HCT116 (cell line): ENCODE data around the gene UNC5C. TPM values are rescaled to one million over a fixed set of nuclear protein-coding genes. Genes with fewer than 3 reads are reported as not detected.

Source experiments
- ATAC-seq: fragments of 200-7000 bp; cut with Tn5 transposase; 2 replicates; pipeline ENCODE4 v1.9.1; 2020; ENCODE audit warnings: mild to moderate bottlenecking, moderate library complexity
- BruUV-seq: library from RNA; stranded (reverse); fragments of 400-500 nt; replicated peaks from 2 replicates; lab custom pipeline; 2021; lab: Mats Ljungman, UMichigan
- CTCF ChIA-PET: fragments of 300-600 bp; sonication (Branson Sonifier 250); formaldehyde crosslinking; loops from one replicate; lab custom pipeline; 2021; ENCODE audit warnings: antibody characterized with exemption; lab: Charles Lee
- POLR2A ChIA-PET: fragments of 300-600, 350-600 bp; sonication (Branson Sonifier 250); formaldehyde crosslinking; loops from one replicate; lab custom pipeline; 2021; ENCODE audit warnings: antibody characterized with exemption; lab: Charles Lee
- RAD21 ChIA-PET, 2 experiments: fragments of 300-600 bp; sonication (Branson Sonifier 250); formaldehyde crosslinking; loops; one replicate each; lab custom pipeline; 2023; ENCODE audit warnings: low total read pairs in 2 of 2; ENCODE audit not compliant: uncharacterized antibody in 2 of 2, unreplicated experiment in 2 of 2, low non-redundant PET in 1 of 2; lab: Charles Lee
- DNase-seq: peaks from one replicate; pipeline ENCODE4 v3.0.0-alpha.2; 2010; ENCODE audit warnings: low read depth, low spot score
- H2AFZ ChIP-seq: fragments of 200-600 bp; shearing (Covaris generic), sonication (generic); 2 replicates; pipeline ENCODE4 v1.6.1; 2017; ENCODE audit warnings: low read depth, mixed run types, mixed read lengths, antibody characterized with exemption, low read length; ENCODE audit not compliant: poor library complexity, severe bottlenecking
- H3K27ac ChIP-seq: 2 replicates; pipeline ENCODE4 v1.5.1; 2012; ENCODE audit warnings: low read depth, low read length
- H3K27me3 ChIP-seq: fragments of 200-600 bp; sonication (generic); 2 replicates; pipeline ENCODE4 v1.6.1; 2016; ENCODE audit warnings: mixed run types, low read length, mixed read lengths; ENCODE audit not compliant: insufficient read depth
- H3K36me3 ChIP-seq, 2 experiments: fragments of 200-500 bp in 1 of 2; fragments of 200-600 bp in 1 of 2; sonication (Bioruptor generic) in 1 of 2; sonication (generic) in 1 of 2; 2 replicates each; pipeline versions ENCODE4 v1.5.1 to v1.6.1; 2014 to 2016; ENCODE audit warnings: low read length in 2 of 2, inconsistent platforms in 1 of 2, mixed read lengths in 1 of 2, mixed run types in 1 of 2; ENCODE audit not compliant: insufficient read depth in 2 of 2, control insufficient read depth in 1 of 2
- H3K4me1 ChIP-seq, 2 experiments: fragments of 200-600 bp in 1 of 2; sonication (generic) in 1 of 2; 2 replicates each; pipeline versions ENCODE4 v1.5.1 to v1.6.1; 2012 to 2017; ENCODE audit warnings: low read length in 2 of 2, inconsistent platforms in 1 of 2, mild to moderate bottlenecking in 1 of 2, mixed read lengths in 1 of 2, mixed run types in 1 of 2, moderate library complexity in 1 of 2; ENCODE audit not compliant: insufficient read depth in 2 of 2, control insufficient read depth in 1 of 2
- H3K4me2 ChIP-seq: fragments of 200-600 bp; sonication (generic); 2 replicates; pipeline ENCODE4 v1.6.1; 2017; ENCODE audit warnings: mixed run types, low read length, mixed read lengths
- H3K4me3 ChIP-seq, 2 experiments: fragments of 200-600 bp in 1 of 2; sonication (generic) in 1 of 2; replicated peaks in 1 of 2; 2 replicates each; pipeline ENCODE4 v1.5.1; 2011 to 2016; ENCODE audit warnings: low read length in 2 of 2, control low read depth in 1 of 2, low read depth in 1 of 2, mild to moderate bottlenecking in 1 of 2, mixed read lengths in 1 of 2, mixed run types in 1 of 2
- H3K79me2 ChIP-seq: fragments of 200-600 bp; sonication (generic); 2 replicates; pipeline ENCODE4 v1.6.1; 2017; ENCODE audit warnings: mild to moderate bottlenecking, mixed run types, low read length, moderate library complexity, mixed read lengths; ENCODE audit not compliant: insufficient read depth
- H3K9ac ChIP-seq: fragments of 200-600 bp; sonication (generic); 2 replicates; pipeline ENCODE4 v1.6.1; 2016; ENCODE audit warnings: low read length, mixed read lengths
- H3K9me2 ChIP-seq: fragments of 200-600 bp; sonication (generic), shearing (Covaris generic); 2 replicates; pipeline ENCODE4 v1.6.1; 2017; ENCODE audit warnings: mixed run types, mild to moderate bottlenecking, moderate library complexity; ENCODE audit not compliant: insufficient read depth
- H3K9me3 ChIP-seq, 2 experiments: fragments of 200-500 bp in 1 of 2; fragments of 200-600 bp in 1 of 2; sonication (Bioruptor generic) in 1 of 2; sonication (generic) in 1 of 2; 2 replicates each; pipeline ENCODE4 v1.6.1; 2014 to 2017; ENCODE audit warnings: low read length in 2 of 2, mixed read lengths in 2 of 2, inconsistent platforms in 1 of 2, low read depth in 1 of 2, mild to moderate bottlenecking in 1 of 2, mixed run types in 1 of 2, moderate library complexity in 1 of 2; ENCODE audit not compliant: control insufficient read depth in 1 of 2, insufficient read depth in 1 of 2
- H4K20me1 ChIP-seq: fragments of 200-600 bp; sonication (generic), shearing (Covaris generic); 2 replicates; pipeline ENCODE4 v1.6.1; 2017; ENCODE audit warnings: mixed run types, mild to moderate bottlenecking, moderate library complexity; ENCODE audit not compliant: insufficient read depth
- ATF3 ChIP-seq: IDR thresholded peaks from 2 replicates; pipeline ENCODE4 v1.6.1; 2012
- CBX3 ChIP-seq: IDR thresholded peaks from 2 replicates; pipeline ENCODE4 v1.6.1; 2012; ENCODE audit warnings: low read depth
- CEBPB ChIP-seq: IDR thresholded peaks from 2 replicates; pipeline ENCODE4 v1.6.1; 2012; ENCODE audit warnings: low read depth
- EGR1 ChIP-seq: IDR thresholded peaks from 2 replicates; pipeline ENCODE4 v1.6.1; 2012; ENCODE audit warnings: low read depth
- ELF1 ChIP-seq: IDR thresholded peaks from 2 replicates; pipeline ENCODE4 v1.6.1; 2012; ENCODE audit warnings: low read depth, borderline replicate concordance
- EZH2 ChIP-seq: fragments of 200-600 bp; sonication (generic); IDR thresholded peaks from 2 replicates; pipeline ENCODE4 v1.6.1; 2017; ENCODE audit warnings: antibody characterized with exemption, mixed run types
- EZH2phosphoT487 ChIP-seq: fragments of 200-600 bp; IDR thresholded peaks from 2 replicates; pipeline ENCODE4 v1.6.1; 2018; ENCODE audit warnings: antibody characterized with exemption, borderline replicate concordance
- FOSL1 ChIP-seq: IDR thresholded peaks from 2 replicates; pipeline ENCODE4 v1.6.1; 2012; ENCODE audit warnings: low read depth
- MAX ChIP-seq: IDR thresholded peaks from 2 replicates; pipeline ENCODE4 v1.6.1; 2012
- POLR2A ChIP-seq: IDR thresholded peaks from 2 replicates; pipeline ENCODE4 v1.7.0; 2011; ENCODE audit warnings: borderline replicate concordance; ENCODE audit not compliant: insufficient read depth, insufficient read length; ENCODE audit errors: extremely low read depth
- POLR2AphosphoS5 ChIP-seq: IDR thresholded peaks from 2 replicates; pipeline ENCODE4 v1.6.1; 2011; ENCODE audit warnings: mild to moderate bottlenecking, low read depth, low read length, moderate library complexity
- RAD21 ChIP-seq: IDR thresholded peaks from 2 replicates; pipeline ENCODE4 v1.6.1; 2012; ENCODE audit warnings: low read depth, mild to moderate bottlenecking
- REST ChIP-seq: IDR thresholded peaks from 2 replicates; pipeline ENCODE4 v1.6.1; 2012; ENCODE audit warnings: low read depth
- SP1 ChIP-seq: IDR thresholded peaks from 2 replicates; pipeline ENCODE4 v1.6.1; 2012; ENCODE audit warnings: low read depth
- SRF ChIP-seq: IDR thresholded peaks from 2 replicates; pipeline ENCODE4 v1.6.1; 2012; ENCODE audit warnings: low read depth
- TCF7L2 ChIP-seq: IDR thresholded peaks from 2 replicates; pipeline ENCODE4 v1.7.0; 2011; ENCODE audit warnings: borderline replicate concordance, inconsistent platforms; ENCODE audit not compliant: insufficient read depth, insufficient read length; ENCODE audit errors: extremely low read depth
- YY1 ChIP-seq: IDR thresholded peaks from 2 replicates; pipeline ENCODE4 v1.6.1; 2011; ENCODE audit warnings: low read length, low read depth, moderate library complexity, mild to moderate bottlenecking; ENCODE audit not compliant: insufficient replicate concordance; ENCODE audit errors: extremely low read depth
- ZBTB33 ChIP-seq: IDR thresholded peaks from 2 replicates; pipeline ENCODE4 v1.6.1; 2011; ENCODE audit warnings: mild to moderate bottlenecking, low read length, moderate library complexity; ENCODE audit not compliant: insufficient replicate concordance; ENCODE audit errors: extremely low read depth
- ZFX ChIP-seq: fragments of 450-650 bp; IDR thresholded peaks from 2 replicates; pipeline ENCODE4 v1.6.1; 2017
- ZNF274 ChIP-seq: fragments of 200-500 bp; sonication (Bioruptor generic); IDR thresholded peaks from 2 replicates; pipeline ENCODE4 v1.6.1; 2014; ENCODE audit warnings: mild to moderate bottlenecking, low read depth, low read length, inconsistent platforms
- intact Hi-C: fragments of 100-400 bp; cut with micrococcal nuclease; formaldehyde crosslinking; loops from 2 replicates; pipeline ENCODE4 v1.10.0; 2022
- total RNA-seq: library from RNA; stranded (reverse); gene quantifications from one replicate; pipeline ENCODE4 v1.2.1, GENCODE V29; 2021; ENCODE audit not compliant: unreplicated experiment

Gene UNC5C
- total RNA-seq, 1 experiment from 2014 or later, result not detected

- H3K27ac ChIP-seq, result no peak overlapping the region
Observed at GRCh38 chr4:95231681-95232080, 317.1 kb downstream of the UNC5C start.

More at GRCh38 chr4:95231681-95232080, 317.1 kb downstream of the UNC5C start:
- H4K20me1 ChIP-seq, result no peaks in the 10 kb centered on the region
- H3K9me3 ChIP-seq, result no peaks in the 10 kb centered on the region
- H3K27me3 ChIP-seq, result no peaks in the 10 kb centered on the region
- TF ChIP-seq REST, result no peak
- no peak for TF ChIP-seq CEBPB
- no peak for TF ChIP-seq YY1
- TF ChIP-seq EGR1, result no peak
- no peak for TF ChIP-seq ZNF274
- TF ChIP-seq ZBTB33, result no peak
- no peak for TF ChIP-seq FOSL1
- TF ChIP-seq MAX, result no peak
- TF ChIP-seq POLR2AphosphoS5, result no peak
- TF ChIP-seq EZH2phosphoT487, result no peak
- TF ChIP-seq SRF, result no peak
- TF ChIP-seq SP1, result no peak
- no peak for TF ChIP-seq CBX3
- no peak for TF ChIP-seq POLR2A
- no peak for TF ChIP-seq TCF7L2
- no peak for TF ChIP-seq RAD21
- TF ChIP-seq ATF3, result no peak
- TF ChIP-seq ELF1, result no peak
- no peak for TF ChIP-seq ZFX
- TF ChIP-seq EZH2, result no peak
- ChIA-PET POLR2A (no interaction called here), CTCF (no interaction called here), RAD21 (no interaction called here)
- no peaks in the 10 kb centered on the region for H3K4me1 ChIP-seq
- no peak overlapping the region for H3K9ac ChIP-seq
- H3K4me3 ChIP-seq, result no peak overlapping the region
- ATAC-seq, result no peak
- H3K79me2 ChIP-seq, result no peaks in the 10 kb centered on the region
- no peak overlapping the region for H3K4me2 ChIP-seq
- no peak for DNase-seq
- no peaks in the 10 kb centered on the region for H3K9me2 ChIP-seq
- intact Hi-C loops, result no loop called here
- H2AFZ ChIP-seq, result no peak overlapping the region
- BruUV-seq, result no TSS peak
- H3K36me3 ChIP-seq, result no peaks in the 10 kb centered on the region
